ENCODE data around the gene P4HA3.

P4HA3 gene

GRCh38 chr11:74248469-74248868, 63.0 kb downstream of the P4HA3 start:
- Histone ChIP-seq H2AFZ (ENCODE audit: low read depth, low read length, severe bottlenecking) (no peak overlapping the region), H3K9me2 (replicated peaks; ENCODE audit: insufficient read depth, low read length) (no peaks in the 10 kb centered on the region), H3F3A (ENCODE audit: insufficient read depth) (no peaks in the 10 kb centered on the region), H3K27me3 (ENCODE audit: low read length) (no peaks in the 10 kb centered on the region), H3K9me3 (ENCODE audit: insufficient read depth, low read length) (no peaks in the 10 kb centered on the region), H3K79me2 (ENCODE audit: insufficient read depth, low read length) (no peaks in the 10 kb centered on the region), H4K20me1 (ENCODE audit: low read depth, low read length) (no peaks in the 10 kb centered on the region), H3K4me2 (ENCODE audit: low read depth, low read length, poor library complexity, severe bottlenecking) (no peak overlapping the region), H3K4me3 (ENCODE audit: insufficient read depth, low read length, poor library complexity, severe bottlenecking) (no peak overlapping the region), H3K27ac (ENCODE audit: low read depth, low read length) (no peak overlapping the region), H3K36me3 (ENCODE audit: low read length) (no peaks in the 10 kb centered on the region; the same call in 1 of the 2 replicates), H3K9ac (ENCODE audit: low read length) (no peak overlapping the region)
- no peak for TF ChIP-seq EZH2phosphoT487 (conservative IDR thresholded peaks at IDR 0.05; ENCODE audit: low read length)
- TF ChIP-seq CTCF (IDR thresholded peaks at IDR 0.05; ENCODE audit: insufficient read depth, low read length, poor library complexity, severe bottlenecking), result no peak

GRCh38 chr11:74238243-74238642, 73.2 kb downstream of the P4HA3 start:
- no peaks in the 10 kb centered on the region for H3K9me2 ChIP-seq (replicated peaks; ENCODE audit: insufficient read depth, low read length)
- no peak overlapping the region for H3K9ac ChIP-seq (ENCODE audit: low read length)
- H3K4me3 ChIP-seq (ENCODE audit: insufficient read depth, low read length, poor library complexity, severe bottlenecking), result no peak overlapping the region
- no peaks in the 10 kb centered on the region for H3K27me3 ChIP-seq (ENCODE audit: low read length)
- H2AFZ ChIP-seq (ENCODE audit: low read depth, low read length, severe bottlenecking), result no peak overlapping the region
- H3K27ac ChIP-seq (ENCODE audit: low read depth, low read length), result no peak overlapping the region
- TF ChIP-seq CTCF (IDR thresholded peaks at IDR 0.05; ENCODE audit: insufficient read depth, low read length, poor library complexity, severe bottlenecking) (no peak), EZH2phosphoT487 (conservative IDR thresholded peaks at IDR 0.05; ENCODE audit: low read length) (no peak)
- H3K4me2 ChIP-seq (ENCODE audit: low read depth, low read length, poor library complexity, severe bottlenecking), result no peak overlapping the region
- H3F3A ChIP-seq (ENCODE audit: insufficient read depth), result no peaks in the 10 kb centered on the region
- H3K36me3 ChIP-seq (ENCODE audit: low read length), result peaks cover 23% of the 10 kb centered on the region
- no peaks in the 10 kb centered on the region for H3K9me3 ChIP-seq (ENCODE audit: insufficient read depth, low read length)
- H4K20me1 ChIP-seq (ENCODE audit: low read depth, low read length), result no peaks in the 10 kb centered on the region
- H3K79me2 ChIP-seq (ENCODE audit: insufficient read depth, low read length), result no peaks in the 10 kb centered on the region

- Histone ChIP-seq H3K4me3 (ENCODE audit: insufficient read depth, low read length, poor library complexity, severe bottlenecking) (no peak overlapping the region), H3K79me2 (ENCODE audit: insufficient read depth, low read length) (no peaks in the 10 kb centered on the region), H3K9me2 (replicated peaks; ENCODE audit: insufficient read depth, low read length) (no peaks in the 10 kb centered on the region), H3K9me3 (ENCODE audit: insufficient read depth, low read length) (no peaks in the 10 kb centered on the region), H3K27ac (ENCODE audit: low read depth, low read length) (no peak overlapping the region), H2AFZ (ENCODE audit: low read depth, low read length, severe bottlenecking) (no peak overlapping the region), H3K27me3 (ENCODE audit: low read length) (no peaks in the 10 kb centered on the region), H3F3A (ENCODE audit: insufficient read depth) (no peaks in the 10 kb centered on the region), H3K36me3 (ENCODE audit: low read length) (peaks cover 25% of the 10 kb centered on the region), H3K4me2 (ENCODE audit: low read depth, low read length, poor library complexity, severe bottlenecking) (no peak overlapping the region), H3K9ac (ENCODE audit: low read length) (no peak overlapping the region), H4K20me1 (ENCODE audit: low read depth, low read length) (no peaks in the 10 kb centered on the region)
- TF ChIP-seq EZH2phosphoT487 (conservative IDR thresholded peaks at IDR 0.05; ENCODE audit: low read length) (no peak), CTCF (IDR thresholded peaks at IDR 0.05; ENCODE audit: insufficient read depth, low read length, poor library complexity, severe bottlenecking) (no peak)
Observed at GRCh38 chr11:74237541-74237940, 73.9 kb downstream of the P4HA3 start.
